GM19324 (cell line): ENCODE measurements around the gene ARID1B.
"Not testable (repeated sequence)": the region's sequence is repeated elsewhere in the genome, so short reads cannot be mapped to it uniquely, and the experiment has no call there.

ENCODE experiments used
- ATAC-seq: cut with Tn5 transposase; IDR thresholded peaks from one replicate; pipeline ENCODE4 v1.9.1; 2021; ENCODE audit warnings: mild to moderate bottlenecking, moderate library complexity; ENCODE audit not compliant: unreplicated experiment, low FRiP score

ARID1B gene

DNA sequence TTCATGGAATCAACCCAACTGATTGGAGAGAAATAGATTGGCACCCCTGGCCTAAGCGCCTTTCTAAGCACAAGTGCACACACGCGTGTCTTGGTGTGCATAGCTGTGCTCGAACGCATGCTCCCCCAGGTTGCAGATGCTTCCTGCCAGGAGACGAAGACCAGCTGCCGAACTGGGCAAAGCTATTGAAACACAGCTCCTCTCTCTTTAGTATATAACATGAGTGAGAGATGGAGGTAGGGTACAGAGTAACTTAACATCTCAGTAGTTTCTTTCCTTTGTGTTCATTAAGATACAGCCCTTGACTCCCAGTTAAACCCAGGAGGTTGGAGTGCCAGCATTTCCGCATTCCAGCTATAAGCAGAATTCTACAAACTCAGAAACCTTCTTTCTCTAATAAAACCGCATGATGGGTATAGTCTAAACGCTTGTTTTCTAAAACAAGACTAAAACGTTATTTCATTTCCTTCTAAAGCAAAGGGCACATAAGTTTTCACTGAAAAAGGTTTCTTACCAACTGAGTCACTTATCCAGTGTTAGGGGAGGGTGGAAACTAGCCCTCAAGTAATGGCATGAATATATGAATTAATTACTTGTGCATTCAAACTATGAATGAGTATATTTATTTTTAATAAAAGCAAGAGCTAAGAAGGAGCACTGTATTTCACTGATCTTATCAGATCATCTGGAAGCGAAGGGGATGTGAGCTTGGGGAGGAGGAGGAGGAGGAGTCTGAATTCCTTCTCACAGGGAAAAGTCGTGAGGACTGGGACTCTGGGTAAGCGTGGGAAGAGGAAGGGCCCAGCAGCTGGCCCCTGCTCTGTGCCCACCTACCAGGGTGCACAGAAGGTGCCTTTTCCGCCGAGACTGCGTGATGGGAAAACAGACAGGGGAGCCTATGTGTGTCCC is 367.0 kb downstream of the ARID1B start:
- ATAC-seq, result no peak

- ATAC-seq, result no peak
Measured at GRCh38 chr6:157144859-157145568, 367.8 kb downstream of the ARID1B start.

DNA sequence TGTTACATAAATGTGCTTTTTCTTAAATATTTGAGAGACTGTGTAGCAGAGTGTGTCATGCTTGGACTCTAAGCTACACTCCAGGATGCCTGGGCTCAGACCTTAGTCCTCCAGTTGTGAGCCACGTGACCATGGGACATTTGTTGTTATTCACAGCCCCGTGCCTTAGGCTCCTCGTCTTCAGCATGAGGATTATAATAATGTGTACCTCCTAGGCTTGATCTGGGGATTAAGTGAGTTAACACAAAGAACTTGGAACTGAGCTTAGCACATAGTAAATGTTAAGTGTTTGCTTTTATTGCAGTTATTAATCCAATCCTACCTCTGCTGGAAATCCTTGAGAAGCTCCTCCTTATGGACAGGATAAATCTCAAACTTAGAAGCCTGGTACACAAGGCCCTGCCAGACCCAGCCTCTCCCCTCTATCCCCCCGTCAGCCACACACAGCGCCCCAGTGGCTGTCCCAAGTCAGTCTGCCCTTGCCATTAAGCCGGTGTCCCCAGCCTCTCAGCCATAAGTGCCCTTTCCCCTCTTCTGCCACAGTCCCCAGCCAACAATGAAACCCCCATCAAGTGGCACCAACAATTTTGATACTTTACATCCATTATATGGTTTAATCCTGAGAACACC is 368.6 kb downstream of the ARID1B start:
- no peak for ATAC-seq

GRCh38 chr6:157147054-157148026 is 370.2 kb downstream of the ARID1B start:
- not testable (repeated sequence) for ATAC-seq

GRCh38 chr6:157148391-157149323 is 371.5 kb downstream of the ARID1B start:
- no peak for ATAC-seq

GRCh38 chr6:157150076-157150475 is 372.9 kb downstream of the ARID1B start:
- ATAC-seq, result no peak

- ATAC-seq, result no peak
Measured at GRCh38 chr6:157151029-157151428, 373.9 kb downstream of the ARID1B start.

DNA sequence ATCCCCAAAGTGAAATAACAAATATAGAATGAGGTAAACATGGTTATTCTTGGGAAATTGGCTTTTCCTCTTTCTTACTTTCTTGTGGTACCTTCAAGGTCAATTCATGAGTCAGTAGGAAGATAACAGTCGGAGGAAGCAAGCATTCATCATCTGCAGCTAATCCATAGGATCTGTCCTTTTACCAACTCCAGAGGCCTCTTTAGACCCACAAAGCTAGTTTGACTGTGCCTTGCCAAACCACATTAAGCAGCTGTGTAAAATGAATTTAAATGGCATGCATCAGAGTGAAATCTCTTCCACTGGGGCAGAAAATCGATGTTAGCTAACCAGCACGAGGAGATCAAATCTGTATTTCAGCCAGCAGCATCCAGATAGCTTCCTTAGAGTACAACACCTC is 374.8 kb downstream of the ARID1B start:
- no peak for ATAC-seq

- ATAC-seq, result no peak
Measured at GRCh38 chr6:157152556-157152955, 375.4 kb downstream of the ARID1B start.

DNA sequence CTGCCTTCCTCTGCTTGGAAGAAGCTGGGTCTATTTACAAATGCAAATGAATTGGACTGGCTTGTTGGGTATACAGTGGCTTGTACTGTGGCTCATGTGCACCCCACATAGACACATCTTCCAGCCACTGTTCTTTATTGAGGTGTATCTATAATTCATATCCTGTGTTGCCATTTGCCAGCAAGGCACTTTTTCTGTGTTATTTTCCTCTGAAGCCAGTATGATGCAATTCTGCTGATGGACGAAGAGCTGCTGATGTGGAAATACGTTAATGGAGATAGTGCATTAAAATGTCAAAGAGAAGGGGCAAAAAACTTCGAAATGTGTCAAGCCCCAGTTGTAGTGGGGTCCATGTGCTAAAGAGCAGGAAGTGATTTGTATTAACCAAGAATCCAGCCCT is 378.6 kb downstream of the ARID1B start:
- no peak for ATAC-seq

DNA sequence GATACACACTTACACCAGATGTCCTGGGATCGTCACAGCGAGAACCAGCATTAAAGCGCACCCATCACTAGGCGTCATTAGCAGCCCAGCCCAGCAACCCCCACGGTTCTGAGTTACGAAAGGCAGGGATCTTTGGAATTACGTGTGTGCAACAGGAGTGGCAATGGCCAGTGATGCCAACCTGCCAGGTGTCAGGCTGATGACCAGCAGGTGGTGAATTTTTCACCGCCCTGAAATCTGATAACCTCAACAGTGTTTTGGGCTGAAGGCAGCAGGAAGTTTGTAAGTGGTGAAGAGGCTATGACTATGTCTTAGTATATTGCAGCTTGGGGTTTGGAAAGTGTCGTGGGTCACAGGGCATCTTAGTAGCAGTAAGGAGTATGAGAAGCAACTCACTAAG is 380.1 kb downstream of the ARID1B start:
- ATAC-seq, result no peak

- no peak for ATAC-seq
Measured at GRCh38 chr6:157158456-157158855, 381.3 kb downstream of the ARID1B start.

GRCh38 chr6:157158897-157159296 is 381.7 kb downstream of the ARID1B start:
- no peak for ATAC-seq

DNA sequence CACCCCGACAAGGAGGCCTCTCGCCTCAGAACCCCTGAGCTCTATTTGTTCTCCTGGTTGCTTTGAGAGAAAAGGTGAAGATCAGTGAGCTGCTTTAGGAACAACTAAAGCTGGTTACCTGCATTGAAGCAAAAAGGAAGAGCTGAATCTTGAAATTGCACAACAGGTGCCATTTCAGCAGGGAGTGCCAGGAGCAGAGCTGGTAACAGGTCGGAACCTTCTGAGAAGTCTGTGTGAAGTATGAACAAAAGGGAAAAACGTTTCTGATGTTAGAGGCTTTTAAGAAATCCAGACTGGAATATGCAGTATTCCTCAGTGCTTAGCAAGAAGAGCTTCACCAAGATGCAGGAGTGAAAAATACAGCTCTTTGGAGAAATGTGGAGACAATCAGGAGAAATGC is 382.2 kb downstream of the ARID1B start:
- no peak for ATAC-seq

DNA sequence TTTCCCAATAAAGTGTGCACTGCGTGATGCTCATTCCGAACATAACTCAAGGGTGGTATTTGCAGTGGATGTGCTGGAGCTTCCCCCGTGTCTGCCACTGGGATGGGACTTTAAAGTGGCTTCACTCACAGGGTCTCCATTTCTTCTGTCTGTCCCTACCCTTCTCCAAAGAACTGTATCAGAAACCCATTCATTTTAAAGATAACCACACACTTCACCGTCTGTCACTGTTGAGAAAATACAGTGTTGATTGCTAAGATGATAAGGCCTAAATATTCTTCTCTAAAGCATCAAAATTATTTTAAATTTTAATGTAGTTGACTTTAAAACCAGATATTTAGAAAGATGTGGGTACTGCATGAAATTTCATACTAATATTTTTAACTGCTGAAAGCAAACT is 384.7 kb downstream of the ARID1B start:
- ATAC-seq, result no peak

DNA sequence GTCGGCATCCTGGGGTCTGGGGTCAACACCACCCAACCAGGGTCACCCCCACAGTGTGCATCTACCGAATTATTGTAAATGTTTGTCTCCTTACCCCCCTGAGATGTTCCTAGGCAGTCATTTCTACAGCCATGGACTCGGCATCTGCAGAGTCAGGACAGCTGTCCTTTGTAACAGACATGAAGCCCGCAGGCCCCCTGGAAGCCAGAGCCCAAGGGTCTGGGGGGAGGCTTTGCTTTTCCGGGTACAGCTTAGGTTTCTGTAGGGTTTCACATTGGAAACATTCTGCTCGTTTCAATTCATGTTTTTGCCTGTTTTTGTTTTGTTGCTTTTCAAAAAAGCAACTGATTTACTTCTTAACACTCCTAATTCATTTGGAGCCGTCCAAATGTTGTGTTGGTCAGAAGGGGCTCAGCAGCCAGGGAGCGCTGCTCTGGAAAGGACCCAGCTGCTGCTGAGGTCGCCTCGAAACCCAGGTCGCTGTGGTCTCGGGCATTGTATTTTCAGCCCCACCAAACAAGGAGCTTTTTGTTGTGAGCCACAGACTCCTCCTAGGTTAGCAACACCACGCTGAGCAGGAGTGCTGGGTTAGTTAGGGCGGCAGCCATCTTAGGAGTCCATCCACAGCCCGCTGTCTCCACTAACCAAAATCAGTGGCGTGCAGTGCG is 385.7 kb downstream of the ARID1B start:
- no peak for ATAC-seq

GRCh38 chr6:157163434-157164159 is 386.4 kb downstream of the ARID1B start:
- ATAC-seq, result no peak

DNA sequence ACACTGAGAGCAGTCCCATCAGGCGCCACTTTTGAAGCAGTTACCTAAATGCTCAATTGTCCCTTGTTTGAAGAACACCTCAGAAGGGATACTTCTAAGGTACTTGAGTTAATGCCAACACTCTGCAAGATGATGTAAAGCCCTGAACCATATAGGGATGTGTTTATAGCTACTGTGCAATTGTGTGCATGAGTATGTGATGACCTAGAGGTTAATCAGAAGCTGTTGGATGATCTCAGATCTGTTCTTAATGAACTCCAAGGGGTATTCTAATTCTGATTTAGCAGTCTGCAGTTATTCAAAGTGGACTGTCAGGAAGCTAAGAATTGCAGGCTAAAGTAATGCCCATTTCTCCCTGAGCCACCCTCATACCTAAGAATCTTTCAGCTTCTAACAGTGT is 387.8 kb downstream of the ARID1B start:
- ATAC-seq, result no peak
